ENCODE results near the gene FAM89A. TPM values are rescaled to one million over a fixed set of nuclear protein-coding genes. Genes with fewer than 3 reads are reported as not detected.

FAM89A gene
- total and polyA plus RNA-seq, 2 donors (not counting 1 experiment from before 2014, with no cell fraction given) = 6.8 to 12.0 TPM

DNA sequence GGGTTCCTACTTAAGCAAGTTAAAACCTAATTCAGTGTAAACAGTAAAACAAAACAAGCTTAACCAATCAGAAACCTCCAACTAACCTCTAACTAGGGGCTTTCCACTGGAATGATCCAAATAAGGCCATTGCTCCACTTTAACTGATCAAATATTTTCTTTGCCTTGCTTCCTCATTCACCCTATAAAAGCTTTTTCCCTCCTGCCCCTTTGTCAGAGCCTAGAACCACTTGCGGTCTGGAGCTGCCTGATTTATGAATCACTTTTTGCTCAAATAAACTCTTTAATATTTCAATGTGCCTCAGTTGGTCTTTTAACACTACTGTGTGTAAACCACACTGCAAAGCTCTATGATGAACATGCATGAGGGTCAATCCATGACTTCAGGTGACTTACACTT lies 4.5 kb upstream of the FAM89A start:
- Histone ChIP-seq H3K9ac (ENCODE audit: insufficient read depth, low read length) (no peak overlapping the region), H3K27me3 (ENCODE audit: control insufficient read depth, insufficient read depth, low read length) (peaks cover 12% of the 10 kb centered on the region)
- TF ChIP-seq, protein P1, sequence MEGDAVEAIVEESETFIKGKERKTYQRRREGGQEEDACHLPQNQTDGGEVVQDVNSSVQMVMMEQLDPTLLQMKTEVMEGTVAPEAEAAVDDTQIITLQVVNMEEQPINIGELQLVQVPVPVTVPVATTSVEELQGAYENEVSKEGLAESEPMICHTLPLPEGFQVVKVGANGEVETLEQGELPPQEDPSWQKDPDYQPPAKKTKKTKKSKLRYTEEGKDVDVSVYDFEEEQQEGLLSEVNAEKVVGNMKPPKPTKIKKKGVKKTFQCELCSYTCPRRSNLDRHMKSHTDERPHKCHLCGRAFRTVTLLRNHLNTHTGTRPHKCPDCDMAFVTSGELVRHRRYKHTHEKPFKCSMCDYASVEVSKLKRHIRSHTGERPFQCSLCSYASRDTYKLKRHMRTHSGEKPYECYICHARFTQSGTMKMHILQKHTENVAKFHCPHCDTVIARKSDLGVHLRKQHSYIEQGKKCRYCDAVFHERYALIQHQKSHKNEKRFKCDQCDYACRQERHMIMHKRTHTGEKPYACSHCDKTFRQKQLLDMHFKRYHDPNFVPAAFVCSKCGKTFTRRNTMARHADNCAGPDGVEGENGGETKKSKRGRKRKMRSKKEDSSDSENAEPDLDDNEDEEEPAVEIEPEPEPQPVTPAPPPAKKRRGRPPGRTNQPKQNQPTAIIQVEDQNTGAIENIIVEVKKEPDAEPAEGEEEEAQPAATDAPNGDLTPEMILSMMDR (conservative IDR thresholded peaks at IDR 0.05 in 1 of 2, IDR thresholded peaks at IDR 0.05 in 1 of 2; ENCODE audit: low read depth in 1 of 2, low read length in 2 of 2) = no peak
- no peak for TF ChIP-seq EZH2 (IDR thresholded peaks at IDR 0.05; ENCODE audit: low read length, missing control alignments)

DNA sequence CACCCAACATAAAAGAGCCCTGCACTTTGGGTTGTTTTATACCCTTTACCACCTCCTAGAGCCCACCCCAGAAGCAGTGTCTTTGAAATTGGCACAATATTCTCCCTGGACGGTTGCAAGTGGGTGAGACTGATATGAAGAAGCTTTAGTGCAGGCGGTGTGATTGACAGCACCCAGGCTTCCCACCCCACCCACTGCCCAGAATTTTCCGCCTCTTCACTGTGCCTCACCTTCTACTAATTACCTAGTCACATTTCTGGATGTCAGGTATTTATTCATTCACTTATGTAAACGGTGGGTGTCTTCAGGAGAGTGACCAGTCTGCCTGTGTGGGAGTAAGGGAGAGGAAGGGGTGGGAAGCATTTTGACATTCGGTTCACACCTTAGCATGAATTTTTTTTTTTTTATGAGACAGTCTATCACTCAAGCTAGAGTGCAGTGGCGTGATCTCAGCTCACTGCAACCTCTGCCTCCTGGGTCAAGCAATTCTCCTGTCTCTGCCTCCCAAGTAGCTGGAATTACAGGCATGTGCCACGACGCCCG lies 1.7 kb upstream of the FAM89A start:
- Histone ChIP-seq H3K27ac (ENCODE audit: insufficient read depth, low read length) (no peak overlapping the region), H3K9me3 (ENCODE audit: control insufficient read depth, insufficient read depth, low read depth, low read length) (no peaks in the 10 kb centered on the region), H3K4me2 (ENCODE audit: extremely low read depth, insufficient read depth, low read length) (no peak overlapping the region), H3K4me1 (ENCODE audit: control insufficient read depth, extremely low read depth, insufficient read depth, low read length) (no peaks in the 10 kb centered on the region), H2AFZ (ENCODE audit: low read length) (no peak overlapping the region), H4K20me1 (ENCODE audit: control insufficient read depth, extremely low read depth, insufficient read depth, low read length) (no peaks in the 10 kb centered on the region), H3K4me3 (replicated peaks in 1 of 4; ENCODE audit: control extremely low read depth in 1 of 4, insufficient read depth in 1 of 4, low read depth in 3 of 4, low read length in 4 of 4) (no peak overlapping the region), H3K36me3 (ENCODE audit: control insufficient read depth, insufficient read depth, low read length) (no peaks in the 10 kb centered on the region), H3K9ac (ENCODE audit: insufficient read depth, low read length) (no peak overlapping the region), H3K27me3 (ENCODE audit: control insufficient read depth, insufficient read depth, low read length) (peaks cover 9% of the 10 kb centered on the region), H3K79me2 (ENCODE audit: control insufficient read depth, insufficient read depth, low read length) (no peaks in the 10 kb centered on the region)
- DNase-seq (ENCODE audit: low read depth in 2 of 2) = no peak
- TF ChIP-seq EZH2 (IDR thresholded peaks at IDR 0.05; ENCODE audit: low read length, missing control alignments) = no peak
- TF ChIP-seq, protein P1 (conservative IDR thresholded peaks at IDR 0.05 in 1 of 2, IDR thresholded peaks at IDR 0.05 in 1 of 2; ENCODE audit: low read depth in 1 of 2, low read length in 2 of 2) = no peak

More for the DNA sequence above, 4.5 kb upstream of the FAM89A start:
- Histone ChIP-seq H3K4me2 (ENCODE audit: extremely low read depth, insufficient read depth, low read length) (no peak overlapping the region), H3K79me2 (ENCODE audit: control insufficient read depth, insufficient read depth, low read length) (no peaks in the 10 kb centered on the region), H3K27ac (ENCODE audit: insufficient read depth, low read length) (no peak overlapping the region), H3K4me1 (ENCODE audit: control insufficient read depth, extremely low read depth, insufficient read depth, low read length) (no peaks in the 10 kb centered on the region), H3K9me3 (ENCODE audit: control insufficient read depth, insufficient read depth, low read depth, low read length) (no peaks in the 10 kb centered on the region), H3K4me3 (replicated peaks in 1 of 4; ENCODE audit: control extremely low read depth in 1 of 4, insufficient read depth in 1 of 4, low read depth in 3 of 4, low read length in 4 of 4) (no peak overlapping the region), H4K20me1 (ENCODE audit: control insufficient read depth, extremely low read depth, insufficient read depth, low read length) (no peaks in the 10 kb centered on the region), H3K36me3 (ENCODE audit: control insufficient read depth, insufficient read depth, low read length) (no peaks in the 10 kb centered on the region), H2AFZ (ENCODE audit: low read length) (no peak overlapping the region)
- DNase-seq (ENCODE audit: low read depth in 2 of 2) = no peak

DNA sequence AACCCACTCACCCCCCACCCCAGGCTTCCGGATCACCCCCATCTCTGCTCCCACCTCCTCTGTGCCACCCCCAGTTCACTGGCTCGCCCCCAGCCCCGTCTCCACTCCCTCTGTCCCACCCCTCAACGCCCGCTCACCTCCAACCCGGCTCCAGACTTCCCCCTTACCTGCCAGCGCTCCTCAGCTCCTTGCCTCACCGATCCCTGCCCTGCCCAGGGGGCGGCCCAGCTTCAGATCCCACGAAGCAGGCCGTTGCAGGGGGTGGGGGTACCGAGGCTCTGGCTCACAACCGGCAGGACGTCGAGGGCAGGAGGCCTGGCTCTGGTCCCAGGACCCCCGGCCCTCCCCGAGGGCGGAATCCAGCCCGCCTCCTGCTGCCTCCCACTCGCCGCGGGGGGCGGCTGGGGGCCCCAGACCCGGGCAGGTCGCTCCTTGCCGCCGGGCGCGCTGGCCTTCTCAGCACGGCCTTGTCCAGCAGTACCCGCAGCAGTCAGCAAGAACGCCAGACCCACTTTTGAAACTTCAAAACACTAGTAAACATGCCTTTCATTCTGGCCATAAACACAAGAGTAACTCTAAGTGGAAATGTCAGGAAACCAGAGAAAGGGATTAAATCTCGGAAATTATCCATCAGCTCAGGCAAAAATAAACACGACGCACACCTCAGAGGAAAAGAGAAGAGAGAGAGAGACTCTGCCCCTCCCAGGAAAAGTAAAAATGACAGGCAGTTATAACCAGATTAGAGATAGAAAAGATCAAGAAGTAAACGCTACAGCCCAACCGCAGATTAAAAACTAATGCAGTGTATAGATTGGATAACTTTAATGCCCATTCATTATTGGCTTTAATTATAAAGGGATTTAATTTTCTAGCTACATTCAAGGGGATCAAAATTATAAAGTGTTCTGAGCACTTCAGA lies 1.0 kb upstream of the FAM89A start:
- H2AFZ ChIP-seq (ENCODE audit: low read length) = no peak overlapping the region
- H3K79me2 ChIP-seq (ENCODE audit: control insufficient read depth, insufficient read depth, low read length) = no peaks in the 10 kb centered on the region
- DNase-seq (ENCODE audit: low read depth in 2 of 2) = no peak
- H3K36me3 ChIP-seq (ENCODE audit: control insufficient read depth, insufficient read depth, low read length) = no peaks in the 10 kb centered on the region
- no peaks in the 10 kb centered on the region for H3K4me1 ChIP-seq (ENCODE audit: control insufficient read depth, extremely low read depth, insufficient read depth, low read length)
- H3K9ac ChIP-seq (ENCODE audit: insufficient read depth, low read length) = no peak overlapping the region
- peak overlapping the region in 2 of 4 experiments; percentile 47 to 56 for H3K4me3 ChIP-seq (replicated peaks in 1 of 4; ENCODE audit: control extremely low read depth in 1 of 4, insufficient read depth in 1 of 4, low read depth in 3 of 4, low read length in 4 of 4)
- TF ChIP-seq, protein P1 (conservative IDR thresholded peaks at IDR 0.05 in 1 of 2, IDR thresholded peaks at IDR 0.05 in 1 of 2; ENCODE audit: low read depth in 1 of 2, low read length in 2 of 2) = no peak
- no peaks in the 10 kb centered on the region for H3K9me3 ChIP-seq (ENCODE audit: control insufficient read depth, insufficient read depth, low read depth, low read length)
- peaks cover 8% of the 10 kb centered on the region for H3K27me3 ChIP-seq (ENCODE audit: control insufficient read depth, insufficient read depth, low read length)
- H3K27ac ChIP-seq (ENCODE audit: insufficient read depth, low read length) = no peak overlapping the region
- H4K20me1 ChIP-seq (ENCODE audit: control insufficient read depth, extremely low read depth, insufficient read depth, low read length) = no peaks in the 10 kb centered on the region
- peak overlapping the region; percentile 85 for H3K4me2 ChIP-seq (ENCODE audit: extremely low read depth, insufficient read depth, low read length)

Measured in fibroblast of lung (primary cell).